Measurements from ENCODE around the gene RPS5.
"Not testable (repeated sequence)": the region's sequence is repeated elsewhere in the genome, so short reads cannot be mapped to it uniquely, and the experiment has no call there.

RPS5 gene

DNA sequence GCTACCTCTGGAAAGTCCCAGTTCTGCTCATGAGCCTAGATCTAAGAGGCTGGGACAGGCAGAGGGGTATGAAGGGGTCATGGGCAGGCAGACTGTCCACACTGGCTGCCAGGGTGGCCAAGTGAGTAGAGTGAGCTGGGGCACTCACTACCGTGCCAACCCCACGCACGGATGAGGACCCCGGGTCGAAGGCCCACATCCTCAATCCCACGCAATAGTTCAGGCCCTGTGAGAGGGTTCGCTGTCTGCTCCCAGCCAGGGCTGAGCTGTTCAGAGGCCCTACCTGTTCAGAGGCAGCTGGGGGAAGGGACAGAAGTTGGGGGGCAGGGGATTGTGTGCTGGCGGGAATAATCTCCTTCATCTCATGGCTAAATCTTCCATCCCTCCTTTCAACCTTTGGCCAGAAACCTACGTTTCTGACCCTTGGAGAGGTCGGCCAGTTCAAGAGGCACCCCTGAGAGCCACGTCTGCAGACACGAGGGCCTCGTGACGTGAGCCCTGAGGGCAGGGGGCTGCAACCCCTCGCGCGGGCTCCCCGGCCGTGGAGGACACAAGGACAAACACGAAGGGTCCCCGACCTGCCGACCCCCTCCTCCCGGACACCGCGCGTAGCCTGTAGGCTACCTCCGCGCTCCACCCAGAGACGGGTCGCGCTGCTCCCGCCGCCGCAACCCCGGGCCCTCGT lies 1.0 kb upstream of the RPS5 start:
- peak; percentile 45 for DNase-seq

- no peak for DNase-seq
Observed at GRCh38 chr19:58387338-58388174, 487 bp downstream of the RPS5 start.

- no peak for DNase-seq
Observed at GRCh38 chr19:58388175-58388526, 1.1 kb downstream of the RPS5 start.

DNA sequence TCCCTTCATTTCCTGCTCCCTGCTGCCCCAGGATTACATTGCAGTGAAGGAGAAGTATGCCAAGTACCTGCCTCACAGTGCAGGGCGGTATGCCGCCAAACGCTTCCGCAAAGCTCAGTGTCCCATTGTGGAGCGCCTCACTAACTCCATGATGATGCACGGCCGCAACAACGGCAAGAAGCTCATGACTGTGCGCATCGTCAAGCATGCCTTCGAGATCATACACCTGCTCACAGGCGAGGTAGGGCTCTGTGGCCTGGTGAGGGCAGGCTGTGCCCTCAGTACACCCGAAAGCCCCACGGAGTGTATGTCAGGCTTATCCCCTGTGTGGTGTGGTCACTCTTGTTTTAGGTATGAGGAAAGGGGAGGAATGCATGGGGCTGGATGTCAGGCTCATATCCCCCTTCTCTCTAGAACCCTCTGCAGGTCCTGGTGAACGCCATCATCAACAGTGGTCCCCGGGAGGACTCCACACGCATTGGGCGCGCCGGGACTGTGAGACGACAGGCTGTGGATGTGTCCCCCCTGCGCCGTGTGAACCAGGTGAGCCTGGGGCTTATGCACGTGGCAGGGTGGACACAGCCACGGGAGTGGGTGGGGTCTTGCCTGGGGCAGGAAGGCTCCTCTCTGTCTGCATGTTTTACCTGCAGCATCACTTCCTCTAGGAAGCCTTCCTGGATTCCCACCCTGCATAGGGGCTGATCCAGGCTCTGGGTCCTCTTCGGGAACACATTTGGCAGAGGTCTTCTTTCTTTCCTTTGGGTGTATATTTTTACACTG lies 6.1 kb downstream of the RPS5 start:
- DNase-seq, result no peak

- DNase-seq, result no peak
Observed at GRCh38 chr19:58393725-58394033, 6.6 kb downstream of the RPS5 start.

DNA sequence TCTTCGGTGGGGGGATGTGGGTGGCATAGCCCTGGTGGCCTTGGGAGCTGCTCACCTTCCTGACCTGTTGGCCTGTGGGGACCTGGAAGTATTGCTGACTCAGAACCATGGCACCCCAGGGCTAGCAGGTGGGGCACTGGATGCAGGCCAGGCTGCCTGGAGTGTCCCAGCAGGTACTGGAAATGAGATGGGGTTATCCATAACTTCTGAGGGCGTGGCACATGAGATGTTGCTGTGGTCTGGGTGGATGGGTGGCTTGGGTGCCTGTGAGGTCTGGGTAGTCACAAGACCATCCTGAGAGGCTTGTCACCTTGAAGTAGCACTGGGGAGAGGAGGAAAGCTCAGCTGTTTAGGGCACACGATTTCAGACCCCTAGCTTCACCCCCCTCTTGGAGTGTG lies 7.8 kb downstream of the RPS5 start:
- DNase-seq, result no peak

GRCh38 chr19:58395220-58395978 lies 8.3 kb downstream of the RPS5 start, which contains the start of gene RNF225:
Gene RNF225, plus strand, starts transcription at chr19:58395656. Its CDS starts 434 bp downstream, at chr19:58396090.
- no peak for DNase-seq

DNA sequence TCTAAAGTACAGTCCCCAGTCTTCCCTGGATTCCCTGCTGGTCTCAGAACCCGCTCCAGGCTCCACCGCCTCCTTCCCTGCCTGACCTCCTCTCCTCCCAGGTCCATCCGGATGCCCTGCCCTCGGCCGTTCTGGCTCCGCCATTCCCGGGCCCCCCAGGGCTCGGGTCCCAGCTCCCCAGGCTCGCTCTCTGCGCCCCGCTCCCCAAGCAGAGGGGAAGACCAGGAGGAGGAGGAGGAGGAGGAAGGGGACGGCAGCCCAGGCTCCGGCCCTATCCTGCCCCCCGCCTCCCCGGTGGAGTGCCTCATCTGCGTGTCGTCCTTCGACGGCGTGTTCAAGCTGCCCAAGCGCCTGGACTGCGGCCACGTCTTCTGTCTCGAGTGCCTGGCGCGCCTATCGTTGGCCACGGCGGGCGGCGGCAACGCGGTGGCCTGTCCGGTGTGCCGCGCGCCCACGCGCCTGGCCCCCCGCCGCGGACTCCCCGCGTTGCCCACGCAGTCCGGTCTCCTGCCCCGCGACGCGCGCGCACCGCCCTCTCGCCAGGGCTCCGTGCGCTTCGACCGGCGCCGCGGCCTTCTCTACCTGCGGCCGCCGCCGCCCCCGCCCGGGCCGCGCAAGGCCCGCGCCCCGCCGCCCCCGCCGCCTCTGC lies 9.0 kb downstream of the RPS5 start:
- no peak for DNase-seq

GRCh38 chr19:58396691-58397532 lies 9.8 kb downstream of the RPS5 start:
- DNase-seq, result no peak

DNA sequence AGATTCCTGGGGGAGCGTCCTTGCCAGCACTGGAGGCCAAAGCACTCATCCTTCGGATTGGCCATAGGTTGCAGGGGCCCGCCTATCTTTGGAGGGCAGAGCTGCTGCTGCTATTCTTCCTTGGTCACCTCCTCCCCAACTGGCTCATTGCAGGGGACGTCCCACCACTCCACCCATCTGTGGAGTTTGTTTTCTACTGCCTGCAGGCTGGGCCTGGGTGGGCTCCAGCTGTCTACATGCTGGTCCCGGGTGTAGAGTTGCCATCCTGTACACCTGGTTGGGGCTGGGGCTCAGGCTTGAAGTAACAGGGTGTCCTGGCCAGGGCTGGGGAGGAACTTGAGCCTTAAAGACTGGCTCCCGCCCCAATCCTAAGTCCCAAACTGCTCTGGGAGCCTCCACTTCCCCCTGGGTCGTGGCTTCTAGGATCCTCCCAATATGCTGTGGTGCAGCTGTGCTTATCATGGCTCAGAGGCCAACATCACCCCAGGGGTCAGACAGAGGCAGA lies 10.5 kb downstream of the RPS5 start:
- DNase-seq, result no peak

GRCh38 chr19:58398087-58398486 lies 11.0 kb downstream of the RPS5 start:
- no peak for DNase-seq

- no peak for DNase-seq
Observed at GRCh38 chr19:58398545-58398944, 11.5 kb downstream of the RPS5 start.

DNA sequence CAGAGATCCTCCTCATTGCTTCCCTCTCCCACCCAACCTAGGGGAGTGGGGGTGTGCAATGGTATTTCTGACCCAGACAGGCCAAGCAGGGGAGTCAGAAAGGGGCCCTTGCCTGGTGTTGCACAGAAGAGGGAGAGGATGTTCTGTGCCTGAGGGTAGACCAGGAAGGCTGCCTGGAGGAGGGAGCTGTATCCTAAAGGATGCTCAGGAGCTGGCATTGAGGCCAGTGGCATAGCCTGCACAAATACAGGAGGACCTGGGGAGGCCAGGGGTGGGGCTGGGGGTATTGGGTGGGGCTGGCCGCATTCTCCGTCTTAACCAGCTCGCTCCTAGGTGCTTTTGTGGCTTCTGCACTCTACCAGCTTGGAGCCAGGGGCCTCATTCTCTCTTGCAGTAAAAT lies 12.8 kb downstream of the RPS5 start:
- DNase-seq, result no peak

- no peak for DNase-seq
Observed at GRCh38 chr19:58400316-58400915, 13.3 kb downstream of the RPS5 start.

GRCh38 chr19:58400916-58401839 lies 14.1 kb downstream of the RPS5 start:
- DNase-seq, result peak; percentile 99

- DNase-seq, result no peak
Observed at GRCh38 chr19:58401840-58402421, 14.9 kb downstream of the RPS5 start.

DNA sequence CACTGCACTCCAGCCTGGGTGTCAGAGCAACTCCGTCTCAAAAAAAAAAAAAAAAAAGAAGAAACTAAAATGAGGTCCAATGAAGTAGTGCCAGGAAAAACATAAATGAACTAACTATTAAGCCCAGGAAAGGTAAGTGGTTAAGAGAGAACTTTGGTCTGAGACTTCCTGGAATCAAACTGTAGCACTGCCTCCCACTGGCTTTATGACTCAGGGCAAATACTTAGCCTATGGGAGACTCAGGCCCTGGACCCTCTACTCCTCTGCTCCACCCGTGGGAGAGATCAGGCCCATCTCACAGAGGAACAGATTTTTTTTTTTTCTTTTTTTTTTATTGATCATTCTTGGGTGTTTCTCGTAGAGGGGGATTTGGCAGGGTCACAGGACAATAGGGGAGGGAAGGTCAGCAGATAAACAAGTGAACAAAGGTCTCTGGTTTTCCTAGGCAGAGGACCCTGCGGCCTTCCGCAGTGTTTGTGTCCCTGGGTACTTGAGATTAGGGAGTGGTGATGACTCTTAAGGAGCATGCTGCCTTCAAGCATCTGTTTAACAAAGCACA lies 16.9 kb downstream of the RPS5 start:
- not testable (repeated sequence) for DNase-seq

DNA sequence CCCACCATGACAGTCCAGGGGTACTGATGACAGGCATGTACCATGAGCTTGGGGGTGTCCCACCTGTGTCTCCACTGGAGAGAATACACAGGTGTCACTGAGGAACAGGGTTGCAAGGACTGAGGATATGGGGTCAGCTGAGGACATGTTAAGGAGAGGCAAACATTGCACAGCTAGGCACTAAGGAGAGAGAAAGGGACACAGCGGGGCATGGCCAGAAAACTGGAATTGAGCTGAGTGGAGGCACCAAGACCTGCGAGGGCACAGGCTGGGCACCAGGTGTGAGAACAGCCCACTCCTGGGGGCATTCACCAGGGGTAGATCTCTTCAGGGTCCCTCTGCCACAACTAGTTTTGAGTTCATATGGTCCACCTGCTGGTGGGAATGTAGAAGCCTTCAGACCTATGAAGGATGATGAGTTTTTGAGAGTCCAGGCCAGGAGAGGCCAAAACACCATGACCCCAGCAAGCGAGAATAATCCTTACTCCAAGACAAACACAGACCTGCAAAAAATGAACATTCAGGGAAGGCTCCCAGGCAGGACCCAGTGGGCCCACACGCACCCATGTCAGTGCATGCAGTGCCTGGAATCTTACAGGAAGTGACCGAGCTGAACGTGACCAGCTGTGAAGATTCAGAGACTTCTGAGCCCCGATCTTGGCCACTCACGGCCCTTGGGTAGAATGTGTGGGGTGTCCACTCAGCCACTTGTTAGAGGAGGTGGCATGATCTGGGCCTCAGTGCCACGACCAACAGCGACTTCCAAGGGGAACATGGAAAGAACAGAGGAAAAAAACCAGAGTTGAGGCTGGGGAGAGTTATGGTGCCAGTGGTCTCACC lies 20.0 kb downstream of the RPS5 start:
- DNase-seq, result no peak

Data from stimulated activated CD4-positive, alpha-beta T cell treated with anti-CD3 and anti-CD28 coated beads, Interleukin-4, amount 100 ng/mL, for 24 hours (primary cell).